ENCODE measurements around the gene NOSTRIN. TPM values are rescaled to one million over a fixed set of nuclear protein-coding genes. Genes with fewer than 3 reads are reported as not detected.
A peak's percentile ranks its signal among the peaks of the same experiment; 100 is the strongest.

The NOSTRIN gene
- total RNA-seq, 2 experiments from 2014 or later: not detected

- no peak overlapping the region for H3K4me3 Mint-ChIP-seq
- no peak overlapping the region for H3K27ac Mint-ChIP-seq
- H3K36me3 Mint-ChIP-seq: no peaks in the 10 kb centered on the region
- DNase-seq: no peak
- H3K4me1 Mint-ChIP-seq: no peaks in the 10 kb centered on the region
- peaks cover 12% of the 10 kb centered on the region for H3K27me3 Mint-ChIP-seq
- no peaks in the 10 kb centered on the region for H3K9me3 Mint-ChIP-seq
Observed at GRCh38 chr2:168903888-168904287, 101.5 kb downstream of the NOSTRIN start.

- no peaks in the 10 kb centered on the region for H3K9me3 Mint-ChIP-seq
- no peak overlapping the region for H3K4me3 Mint-ChIP-seq
- H3K36me3 Mint-ChIP-seq: no peaks in the 10 kb centered on the region
- H3K27me3 Mint-ChIP-seq: peaks cover 15% of the 10 kb centered on the region
- no peak for DNase-seq
- no peak overlapping the region for H3K27ac Mint-ChIP-seq
- H3K4me1 Mint-ChIP-seq: no peaks in the 10 kb centered on the region
Observed at GRCh38 chr2:168904358-168904757, 101.9 kb downstream of the NOSTRIN start.

GRCh38 chr2:168907940-168908662 lies 105.7 kb downstream of the NOSTRIN start:
- H3K36me3 Mint-ChIP-seq: no peaks in the 10 kb centered on the region
- no peak overlapping the region for H3K4me3 Mint-ChIP-seq
- no peak for DNase-seq
- H3K27ac Mint-ChIP-seq: no peak overlapping the region
- no peaks in the 10 kb centered on the region for H3K9me3 Mint-ChIP-seq
- H3K4me1 Mint-ChIP-seq: no peaks in the 10 kb centered on the region
- H3K27me3 Mint-ChIP-seq: peaks cover 31% of the 10 kb centered on the region

GRCh38 chr2:168910330-168910729 lies 107.9 kb downstream of the NOSTRIN start:
- peaks cover 48% of the 10 kb centered on the region for H3K27me3 Mint-ChIP-seq
- H3K9me3 Mint-ChIP-seq: peaks cover under 1% of the 10 kb centered on the region
- no peaks in the 10 kb centered on the region for H3K36me3 Mint-ChIP-seq
- DNase-seq: no peak
- H3K27ac Mint-ChIP-seq: no peak overlapping the region
- peaks cover under 1% of the 10 kb centered on the region for H3K4me1 Mint-ChIP-seq
- no peak overlapping the region for H3K4me3 Mint-ChIP-seq

GRCh38 chr2:168912466-168912865 lies 110.0 kb downstream of the NOSTRIN start:
- Mint-ChIP-seq H3K9me3 (peaks cover 4% of the 10 kb centered on the region), H3K36me3 (no peaks in the 10 kb centered on the region), H3K4me3 (peak overlapping the region; percentile 48), H3K27ac (no peak overlapping the region), H3K27me3 (peaks cover 47% of the 10 kb centered on the region), H3K4me1 (peaks cover 8% of the 10 kb centered on the region)
- DNase-seq: no peak

- Mint-ChIP-seq H3K9me3 (peaks cover 4% of the 10 kb centered on the region), H3K4me3 (peak overlapping the region; percentile 48), H3K4me1 (peaks cover 8% of the 10 kb centered on the region), H3K27me3 (peaks cover 42% of the 10 kb centered on the region), H3K27ac (no peak overlapping the region), H3K36me3 (no peaks in the 10 kb centered on the region)
- DNase-seq: peak; percentile 6
Observed at GRCh38 chr2:168912901-168913369, 110.5 kb downstream of the NOSTRIN start.

GRCh38 chr2:168913495-168913894 lies 111.1 kb downstream of the NOSTRIN start:
- H3K27me3 Mint-ChIP-seq: peaks cover 39% of the 10 kb centered on the region
- no peak overlapping the region for H3K4me3 Mint-ChIP-seq
- peaks cover 8% of the 10 kb centered on the region for H3K4me1 Mint-ChIP-seq
- no peak overlapping the region for H3K27ac Mint-ChIP-seq
- H3K9me3 Mint-ChIP-seq: peaks cover 4% of the 10 kb centered on the region
- no peaks in the 10 kb centered on the region for H3K36me3 Mint-ChIP-seq
- DNase-seq: no peak

Other genes with a start within 250 kb of the NOSTRIN start
- 10 to 100 TPM; 33.7 to 37.1 TPM for gene SPC25, start 87.8 kb downstream of the NOSTRIN start, total RNA-seq
- not detected for gene G6PC2, start 98.7 kb downstream of the NOSTRIN start, total RNA-seq
- gene ABCB11, start 228.7 kb downstream of the NOSTRIN start, total RNA-seq: not detected